ENCODE measurements around the gene CENPK.
"Not testable (repeated sequence)": the region's sequence is repeated elsewhere in the genome, so short reads cannot be mapped to it uniquely, and the experiment has no call there.

Gene CENPK

GRCh38 chr5:65562731-65563701, at the start of gene CENPK, which contains the start of gene PPWD1:
Gene CENPK, minus strand, starts transcription at chr5:65563168. Its CDS starts 8,261 bp downstream, at chr5:65554907.
Gene PPWD1, plus strand, starts transcription at chr5:65563296. Its CDS starts 15 bp downstream, at chr5:65563311.
- DNase-seq: peak; percentile 97

DNA sequence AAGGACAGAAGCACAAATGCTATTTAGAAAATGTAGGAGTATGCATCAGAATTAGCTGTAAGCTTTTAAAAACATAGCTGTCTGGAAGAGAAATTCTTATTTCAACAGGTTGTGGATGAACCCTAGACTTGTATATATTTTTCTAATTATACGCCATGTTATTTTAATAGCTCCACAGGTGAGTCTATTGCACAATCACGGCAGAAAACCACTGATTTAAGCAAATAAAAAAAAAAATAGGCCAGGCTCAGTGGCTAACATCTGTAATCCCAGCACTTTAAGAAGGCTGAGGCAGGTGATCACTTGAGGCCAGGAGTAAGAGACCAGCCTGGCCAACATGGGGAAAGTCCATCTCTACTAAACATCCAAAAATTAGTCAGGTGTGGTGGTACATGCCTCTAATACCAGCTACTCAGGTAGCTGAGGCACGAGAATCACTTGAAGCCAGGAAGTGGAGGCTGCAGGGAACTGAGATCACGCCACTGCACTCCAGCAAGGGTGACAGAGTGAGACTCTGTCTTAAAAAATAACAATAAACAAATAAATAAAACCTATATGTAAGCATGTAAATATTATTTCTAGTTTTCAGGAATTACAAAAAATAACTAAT, 49.4 kb upstream of the CENPK start:
- DNase-seq: no peak

DNA sequence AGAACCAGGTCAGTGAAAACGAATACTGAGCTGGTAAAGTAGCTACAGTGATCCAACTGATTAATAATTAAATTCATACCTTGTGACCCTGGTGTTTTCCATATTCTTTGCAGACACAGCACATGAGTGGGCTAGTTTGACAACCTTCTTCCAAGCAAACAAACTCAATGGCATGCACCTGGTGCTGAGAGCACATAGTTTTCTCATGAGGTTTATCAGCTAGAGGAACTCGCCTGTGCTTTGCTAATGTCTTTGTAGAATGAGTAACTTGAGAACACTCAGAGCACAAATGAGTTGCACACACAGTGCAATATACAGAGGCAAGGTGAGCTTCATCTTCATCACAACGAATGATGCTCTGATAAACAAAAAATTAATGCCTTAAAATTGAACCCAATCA, 48.6 kb upstream of the CENPK start:
- DNase-seq: no peak

DNA sequence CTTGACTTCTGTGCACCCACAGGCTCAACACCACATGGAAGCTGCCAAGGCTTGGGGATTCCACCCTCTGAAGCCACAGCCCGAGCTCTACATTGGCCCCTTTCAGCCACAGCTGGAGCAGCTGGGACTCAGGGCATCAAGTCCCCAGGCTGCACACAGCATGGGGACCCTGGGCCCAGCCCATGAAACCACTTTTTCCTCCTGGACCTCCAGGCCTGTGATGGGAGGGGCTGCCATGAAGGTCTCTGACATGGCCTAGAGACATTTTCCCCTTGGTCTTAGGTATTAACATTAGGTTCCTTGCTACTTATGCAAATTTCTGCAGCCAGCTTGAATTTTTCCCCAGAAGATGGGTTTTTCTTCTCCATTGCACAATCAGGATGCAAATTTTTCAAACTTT, 38.8 kb upstream of the CENPK start:
- not testable (repeated sequence) for DNase-seq

DNA sequence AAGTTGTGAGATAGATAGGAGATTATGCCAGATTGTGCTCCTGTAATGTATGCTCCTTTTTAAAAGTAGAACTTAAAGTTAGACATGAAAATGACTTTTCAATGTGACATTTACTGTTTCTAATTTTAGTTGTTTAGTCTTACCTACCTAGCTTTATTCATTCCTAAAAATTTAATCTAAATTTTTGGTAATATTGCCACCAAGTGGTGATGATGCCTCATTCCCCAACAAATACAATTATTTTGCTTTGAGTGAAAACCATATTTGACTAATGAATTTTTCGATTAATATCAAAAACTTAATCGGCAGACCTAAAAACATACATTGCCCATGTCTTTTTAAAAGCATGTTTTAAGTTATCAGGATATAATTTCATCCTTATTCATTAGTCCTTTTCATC, 25.7 kb upstream of the CENPK start:
- DNase-seq: no peak

GRCh38 chr5:65577141-65577540, 14.2 kb upstream of the CENPK start:
- DNase-seq: no peak

- DNase-seq: no peak
These were observed 7.7 kb upstream of the CENPK start for GRCh38 chr5:65570598-65571226.

DNA sequence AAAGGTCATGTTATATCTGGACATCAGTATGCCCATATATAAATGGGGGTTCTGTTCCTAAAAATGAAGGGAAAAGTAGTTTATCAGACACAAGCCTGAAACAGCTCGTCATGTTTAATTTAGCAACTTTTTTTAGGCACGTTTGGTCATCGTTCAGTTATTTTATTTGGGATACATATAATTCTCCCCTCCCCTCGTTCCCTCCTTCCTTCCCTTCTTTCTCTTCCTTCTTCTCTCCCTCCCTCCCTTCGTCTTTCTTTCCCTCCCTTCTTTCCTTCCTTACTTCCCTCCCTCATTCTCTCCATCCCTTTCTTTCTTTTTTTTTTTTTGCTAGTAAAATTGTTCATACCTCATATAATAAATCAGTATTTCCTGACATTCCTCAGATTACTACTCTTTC, 3.5 kb upstream of the CENPK start:
- DNase-seq: no peak

DNA sequence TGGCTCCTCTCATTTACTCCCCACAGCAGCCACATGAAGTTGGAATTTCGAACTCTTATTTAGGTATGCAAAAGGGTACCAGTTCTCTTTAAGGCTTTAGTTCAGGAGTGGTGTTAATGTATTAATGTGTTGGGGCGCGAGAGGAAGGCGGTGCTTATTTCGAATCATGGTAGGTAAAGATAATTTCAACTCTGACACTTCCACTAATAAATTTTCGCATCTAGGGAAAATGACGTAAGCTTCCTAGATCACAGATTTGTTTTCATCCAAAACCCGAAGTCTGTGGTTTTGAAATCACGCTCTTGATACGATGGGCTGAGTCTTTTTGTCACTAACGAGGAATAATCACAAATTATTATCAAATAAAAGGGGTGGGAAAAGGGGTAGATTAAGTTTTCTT, 809 bp upstream of the CENPK start:
- DNase-seq: no peak

GRCh38 chr5:65556718-65557117, 6.2 kb downstream of the CENPK start:
- no peak for DNase-seq

- DNase-seq: no peak
These were observed 6.8 kb downstream of the CENPK start for GRCh38 chr5:65556181-65556580.

- DNase-seq: peak; percentile 37
These were observed 7.7 kb downstream of the CENPK start for GRCh38 chr5:65555287-65555686.

DNA sequence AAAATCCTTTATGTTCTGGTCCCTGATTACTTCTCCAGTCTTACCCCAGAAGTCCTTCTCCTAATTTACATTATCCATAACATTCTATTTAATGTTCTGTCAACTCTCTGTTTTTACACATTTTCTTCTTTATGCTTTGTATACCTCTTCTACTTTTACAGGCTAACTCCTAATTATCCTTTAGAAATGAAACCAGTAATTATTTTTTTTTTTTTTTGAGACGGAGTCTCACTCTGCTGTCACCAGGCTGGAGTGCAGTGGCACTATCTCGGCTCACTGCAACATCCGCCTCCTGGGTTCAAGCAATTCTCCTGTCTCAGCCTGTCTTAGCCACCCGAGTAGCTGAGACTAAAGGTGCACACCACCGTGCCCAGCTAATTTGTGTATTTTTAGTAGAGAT, 9.0 kb downstream of the CENPK start:
- no peak for DNase-seq

DNA sequence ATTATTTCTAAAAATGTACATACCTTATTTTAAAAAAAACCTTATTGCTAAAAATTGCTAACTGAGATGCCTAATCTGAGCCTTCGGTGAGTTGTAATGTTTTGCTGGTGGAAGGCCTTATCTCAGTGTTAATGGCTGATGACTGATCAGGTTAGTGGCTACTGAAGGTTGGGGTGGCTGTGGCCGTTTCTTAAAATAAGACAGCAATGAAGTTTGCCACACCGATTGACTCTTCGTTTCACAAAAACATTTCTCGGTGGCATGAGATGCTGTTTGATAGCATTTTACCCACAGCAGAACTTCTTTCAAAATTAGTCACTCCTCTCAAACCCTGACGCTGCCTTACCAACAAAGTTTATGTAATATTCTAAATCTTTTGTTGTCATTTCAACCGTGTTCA, 14.7 kb downstream of the CENPK start:
- DNase-seq: no peak

- no peak for DNase-seq
These were observed 16.8 kb downstream of the CENPK start for GRCh38 chr5:65546141-65546540.

DNA sequence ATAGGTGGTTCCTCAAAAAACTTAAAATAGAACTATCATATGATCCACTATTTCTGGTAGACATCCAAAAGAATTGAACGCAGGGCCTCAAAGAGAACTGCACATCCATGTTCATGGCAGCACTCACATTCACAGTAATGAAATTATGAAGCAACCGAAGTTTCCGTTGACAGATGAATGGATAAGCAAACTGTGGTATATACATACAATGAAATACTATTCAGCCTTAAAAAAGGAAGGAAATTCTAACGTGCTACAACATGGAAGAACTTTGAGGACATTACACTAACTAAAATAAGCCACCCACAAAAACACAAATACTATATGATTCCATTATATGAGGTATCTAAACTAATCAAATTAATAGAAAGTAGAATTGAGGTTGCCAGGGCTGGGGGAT, 18.5 kb downstream of the CENPK start:
- no peak for DNase-seq

GRCh38 chr5:65539827-65540226, 23.1 kb downstream of the CENPK start:
- peak; percentile 19 for DNase-seq

DNA sequence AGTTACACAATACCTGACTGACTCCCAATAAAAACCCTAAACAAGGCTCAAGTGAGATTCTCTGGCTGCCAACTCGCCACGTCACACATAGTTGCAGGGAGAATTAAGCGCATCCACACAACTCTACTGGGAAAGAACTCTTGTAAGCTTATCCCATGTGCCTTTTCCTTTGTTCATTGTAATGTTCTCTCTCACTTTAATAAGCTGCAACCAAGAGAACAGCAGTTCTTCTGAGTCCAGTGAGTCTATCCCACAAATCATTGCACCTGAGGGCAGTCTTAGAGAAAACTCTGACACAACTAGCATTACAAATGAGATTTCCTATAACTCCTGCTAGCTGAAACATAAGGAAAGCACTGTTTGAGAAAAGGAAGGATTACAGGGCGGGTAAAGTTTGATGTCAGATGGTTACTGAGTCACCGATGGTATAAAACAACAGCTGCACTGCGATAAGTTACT, 27.4 kb downstream of the CENPK start:
- no peak for DNase-seq

DNA sequence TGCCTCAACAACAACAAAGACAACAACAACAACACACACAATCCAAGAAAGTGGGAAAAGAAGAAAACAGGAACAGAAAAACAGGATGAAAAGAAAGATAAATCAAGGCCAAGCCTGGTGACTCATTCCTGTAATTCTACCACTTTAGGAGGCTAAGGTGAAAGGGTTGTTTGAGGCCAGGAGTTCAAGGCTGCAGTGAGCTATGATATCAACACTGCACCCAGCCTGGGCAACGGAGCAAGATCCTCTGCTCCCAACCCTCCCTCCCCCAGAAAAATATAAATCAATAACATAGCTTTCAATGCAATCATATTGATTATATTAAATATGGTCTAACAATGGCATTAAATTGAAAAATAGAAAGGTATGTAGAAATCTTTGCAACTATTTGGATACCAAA, 32.1 kb downstream of the CENPK start:
- no peak for DNase-seq

GRCh38 chr5:65525726-65526125, 37.2 kb downstream of the CENPK start:
- no peak for DNase-seq

- DNase-seq: peak; percentile 19
These were observed 50.6 kb downstream of the CENPK start for GRCh38 chr5:65512170-65512937.

- no peak for DNase-seq
These were observed 54.0 kb downstream of the CENPK start for GRCh38 chr5:65508978-65509377.

DNA sequence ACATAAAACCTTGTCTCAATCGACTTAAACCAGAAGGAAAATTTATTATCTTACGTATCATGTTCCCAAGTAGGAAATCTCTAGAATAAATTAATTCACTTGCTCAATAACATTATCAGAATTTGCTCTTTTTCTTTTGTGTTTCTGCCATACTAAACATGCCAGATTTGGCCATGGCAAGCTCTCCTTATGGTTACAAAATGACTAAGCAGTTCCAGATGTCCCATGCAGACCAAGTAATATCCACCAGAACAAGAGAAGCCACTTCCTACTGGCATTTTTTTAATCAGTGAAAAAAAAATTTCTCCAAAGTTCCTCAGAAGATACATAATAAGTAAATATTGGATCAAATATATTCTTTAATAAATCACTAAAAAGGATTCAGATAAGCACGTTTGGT, 56.0 kb downstream of the CENPK start:
- peak; percentile 9 for DNase-seq
